SK-N-SH (cell line): ENCODE measurements around the gene CELF2.

Source experiments
- MXI1 ChIP-seq: IDR thresholded peaks from 2 replicates; pipeline ENCODE4 v1.6.1; 2012; ENCODE audit warnings: mild to moderate bottlenecking, low read depth, low read length, improper control_type of control experiment
- NFIC ChIP-seq: IDR thresholded peaks from 2 replicates; pipeline ENCODE4 v1.4.0; 2012; ENCODE audit warnings: borderline replicate concordance
- TF ChIP-seq, protein P1 (sequence below): fragments of 200-600 bp; sonication (generic); IDR thresholded peaks from 2 replicates; pipeline ENCODE4 v1.6.1; 2017; ENCODE audit warnings: antibody characterized with exemption, mild to moderate bottlenecking, moderate library complexity
- TF ChIP-seq, protein P2 (sequence below): IDR thresholded peaks from 2 replicates; pipeline ENCODE4 v1.6.1; 2012; ENCODE audit warnings: mild to moderate bottlenecking, low read depth, low read length, moderate library complexity
- TF ChIP-seq, protein P3 (sequence below): IDR thresholded peaks from 2 replicates; pipeline ENCODE4 v1.4.0; 2012; ENCODE audit warnings: low read depth
- TF ChIP-seq, protein P4 (sequence below): fragments of 150-350 bp; IDR thresholded peaks from 2 replicates; pipeline ENCODE4 v1.6.1; 2017; ENCODE audit warnings: antibody characterized with exemption, low read length, low read depth, borderline replicate concordance

DNA sequence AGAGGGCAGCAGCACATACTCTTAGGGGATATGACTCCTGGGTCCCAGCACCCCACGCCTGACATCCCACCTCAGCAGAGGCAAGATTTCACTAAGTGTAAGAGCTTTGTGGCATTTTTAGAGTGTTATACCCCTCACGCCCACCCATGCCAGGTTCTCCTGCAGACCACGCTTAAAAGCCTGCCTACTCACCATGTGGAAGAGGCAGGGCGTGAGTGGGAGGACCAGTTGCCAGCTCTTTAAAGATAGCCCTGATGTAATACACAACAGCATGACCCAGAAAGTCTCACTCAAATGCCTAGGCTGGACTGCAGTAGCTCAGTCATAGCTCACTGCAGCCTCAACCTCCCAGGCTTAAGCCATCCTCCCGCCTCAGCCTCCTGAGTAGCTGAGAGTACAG is 44.4 kb upstream of the CELF2 start:
- TF ChIP-seq, protein P1, sequence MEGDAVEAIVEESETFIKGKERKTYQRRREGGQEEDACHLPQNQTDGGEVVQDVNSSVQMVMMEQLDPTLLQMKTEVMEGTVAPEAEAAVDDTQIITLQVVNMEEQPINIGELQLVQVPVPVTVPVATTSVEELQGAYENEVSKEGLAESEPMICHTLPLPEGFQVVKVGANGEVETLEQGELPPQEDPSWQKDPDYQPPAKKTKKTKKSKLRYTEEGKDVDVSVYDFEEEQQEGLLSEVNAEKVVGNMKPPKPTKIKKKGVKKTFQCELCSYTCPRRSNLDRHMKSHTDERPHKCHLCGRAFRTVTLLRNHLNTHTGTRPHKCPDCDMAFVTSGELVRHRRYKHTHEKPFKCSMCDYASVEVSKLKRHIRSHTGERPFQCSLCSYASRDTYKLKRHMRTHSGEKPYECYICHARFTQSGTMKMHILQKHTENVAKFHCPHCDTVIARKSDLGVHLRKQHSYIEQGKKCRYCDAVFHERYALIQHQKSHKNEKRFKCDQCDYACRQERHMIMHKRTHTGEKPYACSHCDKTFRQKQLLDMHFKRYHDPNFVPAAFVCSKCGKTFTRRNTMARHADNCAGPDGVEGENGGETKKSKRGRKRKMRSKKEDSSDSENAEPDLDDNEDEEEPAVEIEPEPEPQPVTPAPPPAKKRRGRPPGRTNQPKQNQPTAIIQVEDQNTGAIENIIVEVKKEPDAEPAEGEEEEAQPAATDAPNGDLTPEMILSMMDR, result no peak
- TF ChIP-seq, protein P2, sequence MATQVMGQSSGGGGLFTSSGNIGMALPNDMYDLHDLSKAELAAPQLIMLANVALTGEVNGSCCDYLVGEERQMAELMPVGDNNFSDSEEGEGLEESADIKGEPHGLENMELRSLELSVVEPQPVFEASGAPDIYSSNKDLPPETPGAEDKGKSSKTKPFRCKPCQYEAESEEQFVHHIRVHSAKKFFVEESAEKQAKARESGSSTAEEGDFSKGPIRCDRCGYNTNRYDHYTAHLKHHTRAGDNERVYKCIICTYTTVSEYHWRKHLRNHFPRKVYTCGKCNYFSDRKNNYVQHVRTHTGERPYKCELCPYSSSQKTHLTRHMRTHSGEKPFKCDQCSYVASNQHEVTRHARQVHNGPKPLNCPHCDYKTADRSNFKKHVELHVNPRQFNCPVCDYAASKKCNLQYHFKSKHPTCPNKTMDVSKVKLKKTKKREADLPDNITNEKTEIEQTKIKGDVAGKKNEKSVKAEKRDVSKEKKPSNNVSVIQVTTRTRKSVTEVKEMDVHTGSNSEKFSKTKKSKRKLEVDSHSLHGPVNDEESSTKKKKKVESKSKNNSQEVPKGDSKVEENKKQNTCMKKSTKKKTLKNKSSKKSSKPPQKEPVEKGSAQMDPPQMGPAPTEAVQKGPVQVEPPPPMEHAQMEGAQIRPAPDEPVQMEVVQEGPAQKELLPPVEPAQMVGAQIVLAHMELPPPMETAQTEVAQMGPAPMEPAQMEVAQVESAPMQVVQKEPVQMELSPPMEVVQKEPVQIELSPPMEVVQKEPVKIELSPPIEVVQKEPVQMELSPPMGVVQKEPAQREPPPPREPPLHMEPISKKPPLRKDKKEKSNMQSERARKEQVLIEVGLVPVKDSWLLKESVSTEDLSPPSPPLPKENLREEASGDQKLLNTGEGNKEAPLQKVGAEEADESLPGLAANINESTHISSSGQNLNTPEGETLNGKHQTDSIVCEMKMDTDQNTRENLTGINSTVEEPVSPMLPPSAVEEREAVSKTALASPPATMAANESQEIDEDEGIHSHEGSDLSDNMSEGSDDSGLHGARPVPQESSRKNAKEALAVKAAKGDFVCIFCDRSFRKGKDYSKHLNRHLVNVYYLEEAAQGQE, result no peak
- TF ChIP-seq NFIC (no peak), MXI1 (no peak)
- TF ChIP-seq, protein P3, sequence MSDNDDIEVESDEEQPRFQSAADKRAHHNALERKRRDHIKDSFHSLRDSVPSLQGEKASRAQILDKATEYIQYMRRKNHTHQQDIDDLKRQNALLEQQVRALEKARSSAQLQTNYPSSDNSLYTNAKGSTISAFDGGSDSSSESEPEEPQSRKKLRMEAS, result no peak
- TF ChIP-seq, protein P4, sequence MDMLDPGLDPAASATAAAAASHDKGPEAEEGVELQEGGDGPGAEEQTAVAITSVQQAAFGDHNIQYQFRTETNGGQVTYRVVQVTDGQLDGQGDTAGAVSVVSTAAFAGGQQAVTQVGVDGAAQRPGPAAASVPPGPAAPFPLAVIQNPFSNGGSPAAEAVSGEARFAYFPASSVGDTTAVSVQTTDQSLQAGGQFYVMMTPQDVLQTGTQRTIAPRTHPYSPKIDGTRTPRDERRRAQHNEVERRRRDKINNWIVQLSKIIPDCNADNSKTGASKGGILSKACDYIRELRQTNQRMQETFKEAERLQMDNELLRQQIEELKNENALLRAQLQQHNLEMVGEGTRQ, result no peak
